ENCODE results near the gene CBR3. TPM values are rescaled to one million over a fixed set of nuclear protein-coding genes. Genes with fewer than 3 reads are reported as not detected.

CBR3 gene
- total RNA-seq, 2 experiments from 2014 or later = 9.5 to 9.7 TPM

DNA sequence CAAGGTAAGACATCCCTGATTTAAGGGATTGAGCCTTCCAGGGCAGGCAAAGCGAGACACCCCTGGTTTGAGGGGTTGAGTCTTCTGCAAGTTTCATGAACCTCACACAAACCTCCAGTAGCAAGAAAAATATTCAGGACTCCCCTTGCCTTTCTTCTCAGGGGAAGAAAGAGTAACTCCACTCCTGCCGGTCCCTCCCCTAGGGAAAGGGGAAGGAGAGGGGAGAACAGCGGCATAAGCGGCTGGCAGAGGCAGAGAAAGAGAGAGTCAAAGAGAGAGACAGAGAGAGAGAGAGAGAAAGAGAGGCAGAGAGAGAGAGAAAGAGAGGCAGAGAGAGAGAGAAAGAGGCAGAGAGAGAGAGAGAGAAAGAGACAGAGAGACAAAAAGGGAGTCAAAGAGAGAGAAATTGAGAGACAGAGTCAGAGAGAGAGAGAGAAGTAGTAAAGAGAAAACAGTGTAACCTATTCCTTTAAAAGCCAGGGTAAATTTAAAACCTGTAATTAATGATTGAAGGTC is 29.5 kb upstream of the CBR3 start:
- peaks cover 35% of the 10 kb centered on the region for H3K27me3 Mint-ChIP-seq
- no peaks in the 10 kb centered on the region for H3K9me3 Mint-ChIP-seq
- H3K4me3 Mint-ChIP-seq = peak overlapping the region; percentile 56
- no peaks in the 10 kb centered on the region for H3K36me3 Mint-ChIP-seq
- H3K27ac Mint-ChIP-seq = no peak overlapping the region
- DNase-seq = no peak
- H3K4me1 Mint-ChIP-seq = peaks cover 10% of the 10 kb centered on the region

DNA sequence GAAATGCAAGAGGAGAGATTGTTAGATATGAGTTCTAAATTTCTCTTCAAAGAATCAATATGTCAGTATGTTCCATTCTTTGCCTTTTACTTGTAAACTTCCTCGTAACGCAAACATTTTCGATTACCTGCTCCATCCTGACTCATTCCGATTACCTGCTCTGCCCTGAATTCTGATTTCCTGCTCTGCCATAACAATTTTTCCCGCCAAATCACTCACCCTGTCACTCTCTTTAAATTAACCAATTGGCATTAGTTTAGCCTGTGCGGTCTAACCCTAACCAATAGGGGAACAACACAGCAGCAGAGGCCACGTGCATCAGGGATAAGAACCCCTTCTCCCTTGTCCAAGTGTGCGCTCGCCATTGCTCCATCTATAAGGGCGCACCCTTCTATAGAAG is 25.0 kb upstream of the CBR3 start:
- Mint-ChIP-seq H3K4me3 (no peak overlapping the region), H3K4me1 (peaks cover 23% of the 10 kb centered on the region), H3K36me3 (no peaks in the 10 kb centered on the region), H3K9me3 (no peaks in the 10 kb centered on the region), H3K27ac (no peak overlapping the region), H3K27me3 (peaks cover 26% of the 10 kb centered on the region)
- no peak for DNase-seq

- DNase-seq = no peak
- no peak overlapping the region for H3K4me3 Mint-ChIP-seq
Measured at GRCh38 chr21:36111238-36111637, 23.6 kb upstream of the CBR3 start.

DNA sequence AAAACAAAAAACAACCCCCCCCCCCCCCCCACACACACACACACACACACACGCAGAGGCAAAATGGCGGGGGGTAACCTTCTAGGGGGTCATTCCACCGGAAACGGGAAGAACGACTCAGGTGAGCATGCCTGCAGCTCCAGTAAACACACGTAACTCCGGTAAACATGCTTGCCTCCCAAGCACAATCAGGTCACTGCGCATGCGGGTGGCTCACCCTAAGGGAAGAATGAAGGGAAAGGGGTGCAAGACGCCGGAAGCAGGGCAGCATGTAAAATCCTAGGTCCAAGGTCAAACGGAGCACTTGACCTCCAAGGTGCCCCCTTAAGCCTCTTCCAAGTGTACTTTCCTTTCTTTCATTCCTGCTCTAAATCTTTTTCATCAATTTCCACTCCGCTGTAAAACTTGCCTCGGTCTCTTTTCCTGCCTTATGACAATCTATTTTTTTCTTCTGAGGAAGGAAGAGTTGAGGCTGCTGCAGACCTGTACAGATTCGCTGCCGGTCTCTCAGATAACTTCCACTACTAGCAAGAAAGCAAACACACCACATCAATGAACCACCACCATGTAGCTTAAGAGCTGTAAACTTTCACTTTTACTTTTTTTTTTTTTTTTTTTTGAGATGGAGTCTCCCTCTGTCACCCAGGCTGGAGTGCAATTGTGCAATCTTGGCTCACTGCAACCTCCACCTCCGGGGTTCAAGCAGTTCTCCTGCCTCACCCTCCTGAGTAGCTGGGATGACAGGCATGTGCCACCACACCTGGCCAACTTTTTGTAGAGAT is 21.0 kb upstream of the CBR3 start:
- Mint-ChIP-seq H3K4me1 (peaks cover 21% of the 10 kb centered on the region), H3K9me3 (no peaks in the 10 kb centered on the region), H3K4me3 (peak overlapping the region; percentile 40), H3K36me3 (no peaks in the 10 kb centered on the region), H3K27ac (no peak overlapping the region), H3K27me3 (no peaks in the 10 kb centered on the region)
- DNase-seq = no peak

More at GRCh38 chr21:36111238-36111637, 23.6 kb upstream of the CBR3 start:
- Mint-ChIP-seq H3K27ac (no peak overlapping the region), H3K27me3 (peaks cover 13% of the 10 kb centered on the region), H3K4me1 (peaks cover 21% of the 10 kb centered on the region), H3K9me3 (no peaks in the 10 kb centered on the region), H3K36me3 (no peaks in the 10 kb centered on the region)

GRCh38 chr21:36115138-36115730 is 19.6 kb upstream of the CBR3 start:
- no peaks in the 10 kb centered on the region for H3K9me3 Mint-ChIP-seq
- peaks cover 21% of the 10 kb centered on the region for H3K4me1 Mint-ChIP-seq
- no peaks in the 10 kb centered on the region for H3K27me3 Mint-ChIP-seq
- H3K27ac Mint-ChIP-seq = no peak overlapping the region
- H3K36me3 Mint-ChIP-seq = no peaks in the 10 kb centered on the region
- H3K4me3 Mint-ChIP-seq = no peak overlapping the region
- no peak for DNase-seq

DNA sequence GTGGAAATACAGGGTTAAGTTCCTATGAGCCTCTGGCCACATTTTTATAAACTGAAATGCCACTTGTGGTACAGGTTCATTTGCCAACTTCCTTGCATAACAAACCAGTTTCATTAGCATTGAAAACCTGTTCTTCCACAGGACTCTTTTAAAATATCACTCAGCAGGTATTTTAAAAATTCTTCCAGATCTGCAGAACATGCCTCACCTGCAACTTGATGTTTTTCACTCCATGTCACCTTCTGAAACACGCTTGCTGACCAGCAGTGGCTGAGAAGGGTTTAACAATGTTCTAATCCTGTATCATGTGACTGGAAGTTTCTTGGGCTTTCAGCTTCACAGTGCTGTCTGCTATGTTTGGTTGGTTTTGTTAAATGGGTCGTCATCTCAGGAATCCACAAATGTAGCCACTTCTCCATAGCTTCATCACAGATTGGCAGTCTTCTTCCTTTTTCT is 17.6 kb upstream of the CBR3 start:
- H3K27ac Mint-ChIP-seq = no peak overlapping the region
- no peaks in the 10 kb centered on the region for H3K36me3 Mint-ChIP-seq
- no peaks in the 10 kb centered on the region for H3K9me3 Mint-ChIP-seq
- H3K4me3 Mint-ChIP-seq = no peak overlapping the region
- no peaks in the 10 kb centered on the region for H3K27me3 Mint-ChIP-seq
- no peak for DNase-seq
- peaks cover 20% of the 10 kb centered on the region for H3K4me1 Mint-ChIP-seq

DNA sequence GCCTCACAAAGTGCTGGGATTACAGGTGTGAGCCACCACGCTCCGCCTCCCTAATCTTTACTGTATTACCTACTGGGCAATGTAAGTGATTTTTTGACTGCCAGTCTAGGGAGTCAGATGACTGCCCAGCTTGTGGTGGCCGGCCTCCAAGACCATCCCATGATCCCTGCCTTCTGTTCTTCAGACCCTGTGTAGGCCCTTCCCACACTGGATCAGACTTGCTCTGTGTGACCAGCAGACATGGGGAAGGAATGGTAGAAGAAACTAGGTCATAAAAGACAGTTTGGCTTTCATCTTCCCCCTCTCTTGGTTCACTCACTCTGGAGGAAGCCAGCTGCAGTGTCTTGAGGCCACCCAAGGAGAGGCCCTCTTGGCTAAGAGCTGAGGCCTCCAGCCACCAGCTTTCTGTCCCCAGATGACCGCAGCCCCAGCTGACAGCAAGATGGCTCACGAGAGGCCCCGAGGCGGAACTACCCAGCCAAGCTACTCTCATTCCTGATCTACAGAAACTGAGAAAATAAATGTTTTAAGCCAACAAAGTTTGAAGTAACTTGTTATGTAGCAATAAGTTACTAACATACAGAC is 14.5 kb upstream of the CBR3 start:
- H3K27ac Mint-ChIP-seq = no peak overlapping the region
- DNase-seq = no peak
- H3K4me1 Mint-ChIP-seq = no peaks in the 10 kb centered on the region
- H3K36me3 Mint-ChIP-seq = no peaks in the 10 kb centered on the region
- no peaks in the 10 kb centered on the region for H3K9me3 Mint-ChIP-seq
- H3K27me3 Mint-ChIP-seq = no peaks in the 10 kb centered on the region
- H3K4me3 Mint-ChIP-seq = no peak overlapping the region

DNA sequence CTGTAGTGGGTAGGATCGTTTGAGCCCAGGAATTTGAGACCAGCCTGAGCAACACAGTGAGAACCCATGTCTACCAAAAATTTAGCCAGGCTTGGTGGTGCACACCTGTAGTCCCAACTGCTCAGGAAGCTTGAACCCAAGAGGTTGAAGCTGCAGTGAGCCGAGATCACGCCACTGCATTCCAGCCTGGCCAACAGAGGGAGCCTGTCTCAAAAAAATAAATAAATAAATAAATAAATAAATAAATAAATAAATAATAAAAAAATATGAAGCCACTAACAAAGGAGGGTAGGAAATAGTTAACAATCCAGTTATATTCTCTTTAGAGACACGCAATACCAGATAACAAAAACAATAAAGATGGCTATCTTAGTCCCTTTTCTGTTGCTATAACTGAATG is 11.9 kb upstream of the CBR3 start:
- H3K27ac Mint-ChIP-seq = no peak overlapping the region
- no peaks in the 10 kb centered on the region for H3K4me1 Mint-ChIP-seq
- no peak for DNase-seq
- H3K9me3 Mint-ChIP-seq = no peaks in the 10 kb centered on the region
- H3K36me3 Mint-ChIP-seq = no peaks in the 10 kb centered on the region
- no peaks in the 10 kb centered on the region for H3K27me3 Mint-ChIP-seq
- H3K4me3 Mint-ChIP-seq = no peak overlapping the region

- H3K27me3 Mint-ChIP-seq = no peaks in the 10 kb centered on the region
- peaks cover 2% of the 10 kb centered on the region for H3K4me1 Mint-ChIP-seq
- no peaks in the 10 kb centered on the region for H3K36me3 Mint-ChIP-seq
- no peak overlapping the region for H3K27ac Mint-ChIP-seq
- H3K9me3 Mint-ChIP-seq = no peaks in the 10 kb centered on the region
- no peak overlapping the region for H3K4me3 Mint-ChIP-seq
- no peak for DNase-seq
Measured at GRCh38 chr21:36124395-36124794, 10.5 kb upstream of the CBR3 start.

GRCh38 chr21:36125512-36126207 is 9.2 kb upstream of the CBR3 start:
- DNase-seq = peak; percentile 36
- no peak overlapping the region for H3K27ac Mint-ChIP-seq

DNA sequence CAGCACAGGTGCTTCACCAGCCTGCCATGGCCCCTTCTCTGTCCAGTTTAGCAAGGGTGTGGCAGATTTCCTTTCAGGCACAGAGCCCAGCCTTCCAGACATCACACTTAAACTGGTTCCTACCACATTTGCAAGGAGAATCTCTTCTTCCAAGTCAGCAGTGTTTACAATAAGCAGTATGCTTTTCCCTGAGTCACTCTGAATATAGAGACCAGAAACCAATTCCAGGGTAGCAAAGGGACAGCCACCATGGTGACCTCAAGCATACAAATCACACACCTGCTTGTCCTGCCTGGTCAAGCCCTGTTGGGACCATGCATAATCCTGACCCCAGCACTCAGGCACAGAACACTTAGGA is 8.7 kb upstream of the CBR3 start:
- H3K4me1 Mint-ChIP-seq = peaks cover 10% of the 10 kb centered on the region

More at GRCh38 chr21:36125512-36126207, 9.2 kb upstream of the CBR3 start:
- H3K27me3 Mint-ChIP-seq = no peaks in the 10 kb centered on the region
- peaks cover 7% of the 10 kb centered on the region for H3K4me1 Mint-ChIP-seq
- no peak overlapping the region for H3K4me3 Mint-ChIP-seq
- H3K9me3 Mint-ChIP-seq = no peaks in the 10 kb centered on the region
- H3K36me3 Mint-ChIP-seq = no peaks in the 10 kb centered on the region

GRCh38 chr21:36126621-36127110 is 8.2 kb upstream of the CBR3 start:
- Mint-ChIP-seq H3K36me3 (no peaks in the 10 kb centered on the region), H3K27me3 (no peaks in the 10 kb centered on the region), H3K9me3 (no peaks in the 10 kb centered on the region)

More for the DNA sequence above, 8.7 kb upstream of the CBR3 start:
- Mint-ChIP-seq H3K9me3 (no peaks in the 10 kb centered on the region), H3K36me3 (no peaks in the 10 kb centered on the region), H3K27ac (no peak overlapping the region), H3K27me3 (no peaks in the 10 kb centered on the region), H3K4me3 (no peak overlapping the region)
- no peak for DNase-seq

GRCh38 chr21:36127250-36127904 is 7.5 kb upstream of the CBR3 start:
- no peak overlapping the region for H3K27ac Mint-ChIP-seq
- peaks cover 2% of the 10 kb centered on the region for H3K36me3 Mint-ChIP-seq
- H3K4me1 Mint-ChIP-seq = peaks cover 10% of the 10 kb centered on the region
- H3K27me3 Mint-ChIP-seq = peaks cover 4% of the 10 kb centered on the region
- H3K4me3 Mint-ChIP-seq = no peak overlapping the region
- no peaks in the 10 kb centered on the region for H3K9me3 Mint-ChIP-seq
- no peak for DNase-seq

More at GRCh38 chr21:36126621-36127110, 8.2 kb upstream of the CBR3 start:
- Mint-ChIP-seq H3K4me3 (no peak overlapping the region), H3K4me1 (peaks cover 10% of the 10 kb centered on the region), H3K27ac (no peak overlapping the region)
- no peak for DNase-seq

GRCh38 chr21:36127977-36128376 is 6.9 kb upstream of the CBR3 start:
- no peaks in the 10 kb centered on the region for H3K9me3 Mint-ChIP-seq
- H3K27ac Mint-ChIP-seq = no peak overlapping the region
- no peak overlapping the region for H3K4me3 Mint-ChIP-seq
- peaks cover 2% of the 10 kb centered on the region for H3K36me3 Mint-ChIP-seq
- H3K27me3 Mint-ChIP-seq = peaks cover 4% of the 10 kb centered on the region
- peaks cover 10% of the 10 kb centered on the region for H3K4me1 Mint-ChIP-seq
- DNase-seq = no peak
